Globus pallidus (tissue), 1 donor: ENCODE measurements around the gene ROBO1.
A peak's percentile ranks its signal among the peaks of the same experiment; 100 is the strongest.
"Not testable (repeated sequence)": the region's sequence is repeated elsewhere in the genome, so short reads cannot be mapped to it uniquely, and the experiment has no call there.

Experiments
- DNase-seq: peaks from one replicate; pipeline ENCODE4 v3.0.0-alpha.2; 2015; ENCODE audit warnings: low spot score

Gene ROBO1

DNA sequence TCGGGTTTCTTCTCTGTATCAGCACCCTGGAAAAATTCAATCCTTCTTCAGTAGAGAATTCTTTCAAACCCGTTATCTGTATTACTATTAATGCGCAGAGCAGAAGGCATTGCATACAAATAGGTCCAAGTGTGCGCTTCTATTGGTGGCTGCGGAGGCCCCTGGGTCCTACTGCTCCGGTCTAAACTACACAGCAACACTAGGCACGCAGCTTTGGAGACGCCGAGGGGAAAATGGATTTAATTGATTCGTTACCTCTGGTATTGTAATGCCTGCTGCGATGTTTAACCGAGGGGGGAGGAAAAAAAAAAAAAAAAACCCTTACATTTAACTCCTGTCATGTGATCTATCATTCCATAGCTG, at the start of gene ROBO1:
TSS of gene ROBO1 (minus strand) at position 94 of the 363 bp plus-strand sequence.
- DNase-seq = no peak

DNA sequence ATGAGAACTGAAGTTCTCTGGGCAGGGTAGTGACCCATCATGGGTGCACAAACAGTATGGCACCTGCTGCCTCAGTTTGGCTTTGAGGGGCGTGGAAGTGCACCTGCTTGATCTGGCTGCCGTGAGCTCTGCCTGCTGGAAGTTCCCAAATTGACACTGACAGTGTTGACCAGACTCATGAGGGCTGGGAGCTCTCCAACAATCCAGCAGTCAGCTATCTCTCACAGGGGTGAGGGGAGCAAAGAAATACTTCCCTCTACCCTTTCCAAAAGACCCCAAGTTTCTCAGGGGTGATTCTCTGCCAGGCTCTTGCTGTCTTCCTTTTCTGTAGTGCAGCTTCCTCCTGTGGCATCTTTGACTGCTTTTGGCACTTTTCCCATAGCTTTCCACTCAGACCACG, 49.4 kb upstream of the ROBO1 start:
- DNase-seq = no peak

DNA sequence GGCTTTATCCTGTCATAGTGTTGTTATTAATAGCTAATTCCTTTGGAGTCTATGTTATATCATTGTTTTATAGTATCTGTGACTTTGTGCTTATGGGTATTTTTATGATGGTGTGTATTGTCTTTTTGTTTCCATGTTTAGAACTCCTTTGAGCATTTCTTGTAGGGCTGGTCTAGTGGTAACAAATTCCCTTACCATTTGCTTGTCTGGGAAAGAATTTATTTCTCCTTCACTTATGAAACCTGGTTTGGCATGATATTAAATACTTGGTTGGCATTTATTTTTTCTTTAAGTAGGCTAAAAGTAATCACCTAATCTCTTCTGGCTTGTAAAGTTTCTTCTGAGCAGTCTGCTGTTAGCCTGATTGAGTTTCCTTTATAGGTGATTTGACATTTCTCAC, 47.7 kb upstream of the ROBO1 start:
- DNase-seq = no peak

- DNase-seq = no peak
Measured at GRCh38 chr3:79810581-79810980, 42.8 kb upstream of the ROBO1 start.

DNA sequence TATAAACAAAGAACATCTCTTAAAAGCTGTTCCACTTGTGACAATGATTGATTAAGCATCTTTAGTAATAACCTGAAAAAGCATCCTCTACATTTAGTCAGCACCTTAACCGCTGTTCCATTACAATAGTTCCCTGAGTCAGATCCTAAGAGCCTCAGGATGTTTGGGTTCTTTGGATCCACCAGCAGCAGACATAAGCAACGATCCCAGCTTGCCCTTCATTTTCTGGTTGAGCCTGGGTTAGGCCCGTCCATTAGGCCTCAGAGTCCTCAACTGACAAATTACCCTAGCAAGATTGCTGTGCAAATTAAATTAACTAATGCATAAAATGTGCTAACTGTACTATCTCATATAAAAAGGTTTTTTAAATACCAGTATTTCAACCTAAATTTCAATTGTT, 42.3 kb upstream of the ROBO1 start:
- DNase-seq = no peak

DNA sequence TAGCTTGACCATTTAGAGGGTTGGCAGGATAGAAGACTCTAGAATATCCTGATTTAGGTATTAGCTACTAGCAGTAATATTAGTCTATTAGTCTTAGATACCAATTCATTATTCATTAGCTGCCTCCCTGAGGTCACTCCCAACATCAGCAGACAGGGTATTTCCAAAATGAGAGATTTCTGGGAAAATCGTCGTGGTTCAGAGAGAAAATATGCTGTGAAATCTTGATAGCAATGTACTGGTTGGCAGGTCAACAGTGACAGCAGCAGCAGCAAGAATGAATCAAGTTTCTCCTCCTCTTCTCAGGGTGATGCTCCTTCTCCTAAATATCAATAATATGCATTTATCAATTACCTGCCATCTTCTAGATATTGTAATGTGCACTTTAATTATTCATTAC, 41.3 kb upstream of the ROBO1 start:
- no peak for DNase-seq

DNA sequence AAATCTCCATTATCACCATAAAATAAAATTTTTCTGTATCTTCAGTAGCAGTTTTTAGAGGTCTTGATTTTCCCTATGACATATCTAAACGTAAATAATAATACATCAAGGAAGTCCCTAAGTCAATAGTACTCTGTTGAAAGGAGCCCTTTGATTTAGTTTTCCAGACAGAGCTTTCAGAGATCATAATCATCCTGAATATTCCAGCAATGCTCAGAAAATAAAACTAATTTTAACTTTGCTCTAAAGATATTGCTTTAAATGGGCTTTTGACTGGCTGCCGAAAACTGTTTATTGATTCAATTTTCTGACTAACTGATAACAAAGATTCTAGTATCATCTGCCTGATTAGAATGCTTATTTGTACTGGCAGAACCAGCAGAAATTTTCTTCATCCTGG, 40.7 kb upstream of the ROBO1 start:
- no peak for DNase-seq

- not testable (repeated sequence) for DNase-seq
Measured at GRCh38 chr3:79790177-79790576, 22.4 kb upstream of the ROBO1 start.

DNA sequence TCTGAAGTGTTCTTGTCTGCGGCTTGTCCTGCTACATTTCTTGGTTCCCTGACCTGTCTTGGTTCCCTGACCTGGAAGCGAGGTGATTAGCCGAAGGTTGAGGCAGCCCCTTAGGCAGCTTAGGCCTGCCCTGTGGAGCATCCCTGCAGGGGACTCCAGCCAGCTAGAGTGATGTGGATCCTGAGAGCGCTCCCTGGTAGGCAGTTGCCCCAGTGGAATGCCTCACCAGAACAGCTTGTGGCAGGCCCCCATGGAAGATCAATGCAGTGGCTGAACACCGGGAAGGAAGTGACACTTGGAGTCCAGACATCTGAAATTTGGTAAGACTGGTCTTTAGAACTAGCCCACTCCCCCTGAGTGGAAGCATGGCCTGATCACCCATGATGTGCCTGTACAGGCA, 5.5 kb upstream of the ROBO1 start:
- DNase-seq = no peak

- no peak for DNase-seq
Measured at GRCh38 chr3:79769229-79769628, 1.4 kb upstream of the ROBO1 start.

- no peak for DNase-seq
Measured at GRCh38 chr3:79767194-79767904, 449 bp downstream of the ROBO1 start.

- no peak for DNase-seq
Measured at GRCh38 chr3:79766496-79767193, 1.2 kb downstream of the ROBO1 start.

GRCh38 chr3:79765911-79766310, 1.9 kb downstream of the ROBO1 start:
- no peak for DNase-seq

DNA sequence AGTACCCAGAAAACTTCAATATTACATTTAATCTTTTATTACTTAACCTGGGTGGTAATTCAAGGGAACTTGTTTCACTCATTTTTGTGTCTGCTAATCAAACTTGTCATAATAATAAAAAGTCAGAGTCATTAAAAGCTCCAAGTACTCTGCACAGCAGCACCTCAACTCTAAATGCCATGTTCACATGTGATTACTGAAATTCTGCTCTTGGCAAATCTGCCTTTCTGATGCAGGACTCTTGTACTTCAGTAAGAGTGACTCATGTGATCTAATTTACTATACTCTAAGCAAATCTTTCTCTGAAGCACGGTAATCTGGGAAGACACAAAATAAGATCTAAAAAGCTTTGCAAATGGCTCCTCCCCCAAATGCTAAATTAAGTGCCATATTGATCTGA, 6.4 kb downstream of the ROBO1 start:
- DNase-seq = no peak

DNA sequence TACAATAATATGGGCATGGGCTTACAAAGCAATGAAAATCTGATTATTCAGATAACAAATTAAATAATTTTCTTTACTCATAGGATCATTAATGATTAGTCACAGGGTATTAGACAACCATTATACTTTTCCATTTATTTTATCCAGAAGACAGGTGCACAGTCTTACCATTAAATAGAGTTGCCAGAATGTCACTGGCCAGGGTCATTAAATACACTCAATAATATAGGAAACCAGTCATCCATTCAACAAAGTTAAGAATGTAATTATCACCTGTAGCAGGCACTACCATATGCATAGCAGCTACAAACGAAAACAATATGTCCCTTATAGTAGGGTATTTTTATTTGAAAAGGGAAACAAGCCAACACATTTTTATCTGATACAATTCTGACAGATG, 16.1 kb downstream of the ROBO1 start:
- DNase-seq = no peak

DNA sequence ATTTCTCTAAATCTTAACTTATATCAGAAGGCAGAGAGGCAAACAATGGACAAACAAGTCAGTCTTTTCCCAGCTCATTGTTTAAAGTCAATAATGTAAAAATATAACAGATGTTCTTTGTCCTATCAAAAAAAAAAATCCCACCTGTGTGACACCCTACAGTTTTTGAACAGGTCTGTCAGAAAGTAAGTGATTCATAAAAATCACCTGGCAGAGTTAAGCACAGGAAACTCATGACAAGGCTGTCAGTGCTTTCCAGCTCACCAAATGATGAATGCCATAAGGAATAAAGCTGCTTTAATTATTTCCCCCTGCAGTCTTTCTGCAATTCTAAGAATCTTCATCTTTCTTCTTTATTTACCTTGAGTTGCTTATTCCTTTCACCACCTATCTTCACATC, 30.3 kb downstream of the ROBO1 start:
- no peak for DNase-seq

DNA sequence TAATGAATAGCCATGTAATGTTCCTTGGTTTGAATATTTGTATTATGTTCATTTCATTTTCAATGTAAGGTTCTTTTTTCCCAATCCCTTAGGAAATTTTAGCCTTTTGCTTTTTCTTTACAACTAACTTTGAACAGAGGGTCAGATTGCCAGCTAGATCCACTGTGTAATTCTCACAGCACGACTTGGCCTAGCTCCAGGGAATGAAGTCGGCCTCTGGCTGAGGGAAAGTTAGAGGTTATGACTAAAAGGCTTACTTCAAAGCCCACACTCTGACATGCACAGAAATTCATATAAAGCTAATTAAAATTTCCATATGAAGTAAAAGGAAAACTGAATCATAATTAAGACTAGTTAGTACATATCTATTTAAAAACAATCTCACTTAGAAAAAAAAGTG, 38.7 kb downstream of the ROBO1 start:
- peak; percentile 7 for DNase-seq

DNA sequence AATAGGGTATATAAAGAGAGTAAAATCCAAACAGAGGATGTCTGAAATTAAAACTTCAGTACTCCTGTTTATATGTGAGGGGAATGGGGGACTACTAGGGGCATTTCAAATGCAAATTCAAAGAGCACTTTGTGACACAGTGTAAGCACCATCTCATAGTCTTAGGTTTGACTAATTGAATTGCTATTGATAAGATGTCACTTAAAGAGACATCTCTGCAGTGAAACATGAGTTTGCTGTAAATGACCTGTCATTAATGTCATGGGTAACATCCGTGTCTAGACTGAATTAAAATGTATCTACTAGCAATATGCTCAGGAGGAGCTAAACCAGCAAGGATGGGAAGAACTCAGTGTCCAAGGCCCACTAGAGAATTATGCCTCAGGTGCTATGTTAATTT, 41.0 kb downstream of the ROBO1 start:
- DNase-seq = no peak

DNA sequence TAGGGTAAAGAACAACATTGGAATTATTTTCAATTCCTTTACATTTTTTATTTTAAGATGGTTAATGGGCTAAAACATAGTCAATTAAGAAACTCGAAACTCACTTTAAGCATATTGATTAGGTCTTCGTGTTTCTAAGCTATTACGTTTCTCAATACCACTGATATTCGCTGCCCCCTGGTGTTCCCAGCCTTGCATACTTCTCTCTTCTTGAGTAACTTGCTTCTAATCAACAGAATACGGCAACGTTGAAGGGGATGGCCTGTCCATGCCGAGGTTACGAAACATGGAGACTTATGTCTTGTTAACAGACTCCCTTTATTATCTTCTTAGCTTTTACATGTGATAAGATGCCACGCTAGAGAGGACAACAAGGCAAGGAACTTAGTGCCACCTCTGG, 43.6 kb downstream of the ROBO1 start:
- no peak for DNase-seq

GRCh38 chr3:79690072-79690471, 77.7 kb downstream of the ROBO1 start:
- DNase-seq = no peak

DNA sequence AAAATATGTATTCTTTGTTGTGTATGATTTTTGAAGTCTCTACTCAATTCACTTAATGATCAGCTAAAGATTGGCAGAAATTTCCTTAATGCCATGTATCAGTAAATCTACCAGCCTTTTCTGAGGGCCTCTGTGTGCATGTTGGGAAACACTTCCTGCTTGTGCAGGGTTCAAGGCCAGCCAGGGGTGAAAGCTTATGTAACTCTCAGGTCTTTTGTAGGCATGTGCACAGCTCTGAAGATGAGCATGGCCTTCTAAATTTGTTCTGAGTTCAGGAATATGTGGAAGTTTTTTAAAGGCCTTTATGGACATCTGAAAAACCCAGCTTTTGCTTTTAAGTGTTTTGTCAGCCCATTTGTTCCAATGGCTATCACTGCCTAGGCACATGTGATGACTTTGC, 82.7 kb downstream of the ROBO1 start:
- no peak for DNase-seq

DNA sequence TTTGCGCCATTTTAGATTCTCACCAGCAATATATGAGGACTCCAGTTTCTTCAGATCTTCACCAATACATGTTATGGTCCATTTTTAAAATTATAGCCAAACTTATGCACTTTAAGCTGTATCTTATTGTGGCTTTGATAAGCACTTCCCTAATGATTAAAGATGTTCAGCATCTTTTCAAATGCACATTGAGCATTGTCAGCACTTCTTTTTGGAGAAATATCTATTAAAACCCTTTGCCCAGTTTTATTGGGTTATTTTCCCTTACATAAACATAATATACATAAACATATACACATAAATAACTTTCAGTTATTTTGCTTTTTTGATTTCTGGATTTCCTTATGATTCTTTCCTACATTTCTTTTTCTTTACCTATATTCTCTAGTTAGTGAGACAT, 83.8 kb downstream of the ROBO1 start:
- no peak for DNase-seq

GRCh38 chr3:79672731-79673130, 95.1 kb downstream of the ROBO1 start:
- DNase-seq = no peak

DNA sequence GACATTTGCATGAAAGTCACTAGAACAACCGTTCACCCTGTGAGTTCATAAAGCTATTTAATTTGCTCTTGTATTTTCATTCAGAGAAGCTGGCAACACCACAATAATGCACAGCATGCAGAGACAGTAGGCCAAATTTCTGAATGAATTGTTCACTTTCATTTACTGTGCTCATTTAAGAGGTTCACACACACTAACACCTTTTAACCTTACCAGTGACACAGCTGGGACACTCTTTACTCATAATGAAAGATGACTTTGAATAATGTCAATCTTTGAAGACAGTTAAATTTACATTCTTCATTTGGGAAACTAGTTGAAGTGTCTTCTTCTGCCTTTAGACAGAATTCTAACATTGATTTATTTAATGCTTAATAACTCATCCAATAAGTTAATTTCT, 95.7 kb downstream of the ROBO1 start:
- DNase-seq = no peak
